Keratinocyte (primary cell): ENCODE results near the gene PHACTR1. TPM values are rescaled to one million over a fixed set of nuclear protein-coding genes. Genes with fewer than 3 reads are reported as not detected.

Experiments used
- DNase-seq: peaks from one replicate; pipeline ENCODE4 v3.0.0-alpha.2; 2011; ENCODE audit warnings: low read depth, missing footprints, low spot score
- FAIRE-seq: peaks from 2 replicates; lab custom pipeline; 2011; peaks lifted over from hg19 to GRCh38; lab: Jason Lieb, UNC
- H2AFZ ChIP-seq: 2 replicates; pipeline ENCODE4 v1.6.0; 2012; ENCODE audit warnings: low read length, control low read depth, inconsistent platforms; ENCODE audit not compliant: control insufficient read depth
- H3K27ac ChIP-seq: 2 replicates; pipeline ENCODE4 v1.5.1; 2011; ENCODE audit warnings: low read length; ENCODE audit not compliant: control insufficient read depth, insufficient read depth
- H3K27me3 ChIP-seq: 3 replicates; pipeline ENCODE4 v1.6.0; 2011; ENCODE audit warnings: low read length; ENCODE audit not compliant: control insufficient read depth, insufficient read depth; ENCODE audit errors: extremely low read depth
- H3K36me3 ChIP-seq, 2 experiments: 2 replicates in 1 of 2; 3 replicates in 1 of 2; pipeline ENCODE4 v1.5.1; 2011; ENCODE audit warnings: low read length in 2 of 2, mild to moderate bottlenecking in 1 of 2; ENCODE audit not compliant: control insufficient read depth in 2 of 2, insufficient read depth in 2 of 2; ENCODE audit errors: extremely low read depth in 1 of 2
- H3K4me1 ChIP-seq: 3 replicates; pipeline ENCODE4 v1.5.1; 2011; ENCODE audit warnings: low read length; ENCODE audit not compliant: control insufficient read depth, insufficient read depth; ENCODE audit errors: extremely low read depth
- H3K4me2 ChIP-seq: 3 replicates; pipeline ENCODE4 v1.6.0; 2011; ENCODE audit warnings: low read depth, low read length; ENCODE audit not compliant: control insufficient read depth, insufficient read depth; ENCODE audit errors: extremely low read depth
- H3K4me3 ChIP-seq, 3 experiments: fragments of 200-600 bp in 1 of 3; sonication (generic) in 1 of 3; 2 replicates in 2 of 3; 3 replicates in 1 of 3; pipeline ENCODE4 v1.5.1; 2011 to 2016; ENCODE audit warnings: low read length in 3 of 3, mild to moderate bottlenecking in 3 of 3, control low read depth in 2 of 3, inconsistent platforms in 1 of 3, low read depth in 1 of 3, mixed read lengths in 1 of 3, mixed run types in 1 of 3, moderate library complexity in 1 of 3; ENCODE audit not compliant: control insufficient read depth in 2 of 3, insufficient read depth in 2 of 3; ENCODE audit errors: extremely low read depth in 1 of 3
- H3K79me2 ChIP-seq: 2 replicates; pipeline ENCODE4 v1.6.0; 2012; ENCODE audit warnings: low read length; ENCODE audit not compliant: control insufficient read depth, insufficient read depth
- H3K9ac ChIP-seq: 3 replicates; pipeline ENCODE4 v1.6.0; 2011; ENCODE audit warnings: low read length; ENCODE audit not compliant: control insufficient read depth, insufficient read depth; ENCODE audit errors: extremely low read depth
- H3K9me1 ChIP-seq: 3 replicates; pipeline ENCODE4 v1.6.0; 2011; ENCODE audit warnings: low read length; ENCODE audit not compliant: control insufficient read depth, insufficient read depth; ENCODE audit errors: extremely low read depth
- H3K9me3 ChIP-seq: 2 replicates; pipeline ENCODE4 v1.5.1; 2012; ENCODE audit warnings: low read depth, low read length; ENCODE audit not compliant: control insufficient read depth
- H4K20me1 ChIP-seq: 3 replicates; pipeline ENCODE4 v1.6.0; 2011; ENCODE audit warnings: low read length; ENCODE audit not compliant: control insufficient read depth, insufficient read depth; ENCODE audit errors: extremely low read depth
- CTCF ChIP-seq, 3 experiments: IDR thresholded peaks in 1 of 3; conservative IDR thresholded peaks in 1 of 3; optimal IDR thresholded peaks in 1 of 3; 2 replicates in 2 of 3; 3 replicates in 1 of 3; pipeline versions ENCODE3 to v1.5.1; 2011; ENCODE audit warnings: low read length in 3 of 3, mild to moderate bottlenecking in 3 of 3, moderate library complexity in 2 of 3, control low read depth in 1 of 3, inconsistent platforms in 1 of 3; ENCODE audit not compliant: insufficient read depth in 2 of 3; ENCODE audit errors: extremely low read depth in 1 of 3
- EZH2 ChIP-seq: IDR thresholded peaks from one replicate; pipeline ENCODE4 v1.6.1; 2012; ENCODE audit warnings: inconsistent platforms, mild to moderate bottlenecking, low read length, moderate library complexity
- dilution Hi-C: fragments of 300-500 bp; cut with MboI; formaldehyde crosslinking; loops from one replicate; pipeline ENCODE4 v1.7.0; 2020; ENCODE audit warnings: low sequenced_read_pairs; ENCODE audit not compliant: extremely low pct_ligation_motif_present
- polyA plus RNA-seq, 5 experiments: library from polyadenylated mRNA; depleted of rRNA in 3 of 5; stranded (reverse) in 3 of 5; stranded (forward) in 1 of 5; unstranded in 1 of 5; fragments of >200 nt; gene quantifications; 1 replicate in 1 of 5; 2 replicates in 3 of 5; 3 replicates in 1 of 5; pipeline versions ENCODE4 v1.2.1 to v1.2.3, GENCODE V29; 2011 to 2012; ENCODE audit warnings: missing spikeins in 2 of 5, low read depth in 1 of 5, low replicate concordance in 1 of 5

PHACTR1 gene
- polyA plus RNA-seq, 1 donor (not counting 4 experiments of a cell fraction or from before 2014, with no cell fraction given) = 0.22 TPM

- H3K4me2 ChIP-seq = no peak overlapping the region
Observed at GRCh38 chr6:13165502-13166172, 449.1 kb downstream of the PHACTR1 start.

GRCh38 chr6:13166269-13166668, 449.7 kb downstream of the PHACTR1 start:
- H3K36me3 ChIP-seq = no peaks in the 10 kb centered on the region
- H3K27me3 ChIP-seq = no peaks in the 10 kb centered on the region
- no peak overlapping the region for H3K27ac ChIP-seq
- H3K4me3 ChIP-seq = no peak overlapping the region
- dilution Hi-C loops = no loop called here
- no peaks in the 10 kb centered on the region for H3K9me3 ChIP-seq
- H3K9ac ChIP-seq = no peak overlapping the region
- no peak for DNase-seq
- H3K4me2 ChIP-seq = no peak overlapping the region
- H3K4me1 ChIP-seq = no peaks in the 10 kb centered on the region
- H3K79me2 ChIP-seq = no peaks in the 10 kb centered on the region
- H2AFZ ChIP-seq = no peak overlapping the region
- H4K20me1 ChIP-seq = no peaks in the 10 kb centered on the region
- no peaks in the 10 kb centered on the region for H3K9me1 ChIP-seq
- no peak for TF ChIP-seq EZH2
- TF ChIP-seq CTCF (optimal IDR thresholded peaks at IDR 0.05 in 1 of 3, IDR thresholded peaks at IDR 0.05 in 1 of 3, conservative IDR thresholded peaks at IDR 0.05 in 1 of 3; ENCODE audit: extremely low read depth in 1 of 3, insufficient read depth in 2 of 3, low read length in 3 of 3) = no peak
- no peak for FAIRE-seq

More at GRCh38 chr6:13165502-13166172, 449.1 kb downstream of the PHACTR1 start:
- no peaks in the 10 kb centered on the region for H3K36me3 ChIP-seq
- dilution Hi-C loops = no loop called here
- no peaks in the 10 kb centered on the region for H3K4me1 ChIP-seq
- DNase-seq (no peak), FAIRE-seq (no peak)
- H3K9me1 ChIP-seq = no peaks in the 10 kb centered on the region
- no peak overlapping the region for H3K27ac ChIP-seq
- no peaks in the 10 kb centered on the region for H4K20me1 ChIP-seq
- no peaks in the 10 kb centered on the region for H3K9me3 ChIP-seq
- no peak overlapping the region for H3K4me3 ChIP-seq
- TF ChIP-seq EZH2 (no peak), CTCF (optimal IDR thresholded peaks at IDR 0.05 in 1 of 3, IDR thresholded peaks at IDR 0.05 in 1 of 3, conservative IDR thresholded peaks at IDR 0.05 in 1 of 3; ENCODE audit: extremely low read depth in 1 of 3, insufficient read depth in 2 of 3, low read length in 3 of 3) (no peak)
- no peak overlapping the region for H2AFZ ChIP-seq
- no peaks in the 10 kb centered on the region for H3K27me3 ChIP-seq
- no peaks in the 10 kb centered on the region for H3K79me2 ChIP-seq
- no peak overlapping the region for H3K9ac ChIP-seq
